Measurements from ENCODE around the gene SLC27A6. TPM values are rescaled to one million over a fixed set of nuclear protein-coding genes. Genes with fewer than 3 reads are reported as not detected.
"Not testable (repeated sequence)": the region's sequence is repeated elsewhere in the genome, so short reads cannot be mapped to it uniquely, and the experiment has no call there.

Gene SLC27A6
- total RNA-seq, 3 donors from 2014 or later: 0.48 to 12.6 (median 4.3) TPM

- no peak for TF ChIP-seq POLR2AphosphoS5 (IDR thresholded peaks at IDR 0.05)
- no peak for TF ChIP-seq CTCF (IDR thresholded peaks at IDR 0.05)
- TF ChIP-seq POLR2A (IDR thresholded peaks at IDR 0.05): no peak
- no peaks in the 10 kb centered on the region for H3K36me3 ChIP-seq
- no peaks in the 10 kb centered on the region for H3K27me3 ChIP-seq
- H3K27ac ChIP-seq: no peak overlapping the region
- H3K4me3 ChIP-seq: no peak overlapping the region
- intact Hi-C loops (cut with DNase I; ENCODE audit: low total_unique reads): no loop called here
- DNase-seq (ENCODE audit: low spot score in 2 of 2): no peak
- no peaks in the 10 kb centered on the region for H3K4me1 ChIP-seq
- peaks cover 0 to 9% of the 10 kb centered on the region in 2 donors for H3K9me3 ChIP-seq
These were observed 37.6 kb upstream of the SLC27A6 start for GRCh38 chr5:128927644-128928043.

GRCh38 chr5:128932232-128932631 is 33.1 kb upstream of the SLC27A6 start:
- H3K9me3 ChIP-seq; H3K4me3 ChIP-seq; H3K4me1 ChIP-seq; H3K27me3 ChIP-seq; H3K36me3 ChIP-seq; intact Hi-C loops (cut with DNase I; ENCODE audit: low total_unique reads); H3K27ac ChIP-seq; DNase-seq (ENCODE audit: low spot score in 2 of 2): not testable (repeated sequence)

- H3K36me3 ChIP-seq; intact Hi-C loops (cut with DNase I; ENCODE audit: low total_unique reads); DNase-seq (ENCODE audit: low spot score in 2 of 2): not testable (repeated sequence)
These were observed 22.2 kb upstream of the SLC27A6 start for GRCh38 chr5:128943100-128943499.

GRCh38 chr5:128949847-128950546 is 15.3 kb upstream of the SLC27A6 start:
- no peak overlapping the region for H3K4me3 ChIP-seq
- DNase-seq (ENCODE audit: low spot score in 2 of 2): no peak
- H3K9me3 ChIP-seq: no peaks in the 10 kb centered on the region
- TF ChIP-seq POLR2A (IDR thresholded peaks at IDR 0.05) (no peak), CTCF (IDR thresholded peaks at IDR 0.05) (no peak)
- H3K27me3 ChIP-seq: no peaks in the 10 kb centered on the region
- no peaks in the 10 kb centered on the region for H3K4me1 ChIP-seq
- H3K36me3 ChIP-seq: no peaks in the 10 kb centered on the region
- H3K27ac ChIP-seq: no peak overlapping the region
- intact Hi-C loops (cut with DNase I; ENCODE audit: low total_unique reads): no loop called here

More at GRCh38 chr5:128943100-128943499, 22.2 kb upstream of the SLC27A6 start:
- H3K4me3 ChIP-seq, H3K27me3 ChIP-seq, H3K9me3 ChIP-seq, H3K4me1 ChIP-seq, H3K27ac ChIP-seq: not testable (repeated sequence)

GRCh38 chr5:128951301-128951700 is 14.0 kb upstream of the SLC27A6 start:
- intact Hi-C loops (cut with DNase I; ENCODE audit: low total_unique reads): not testable (repeated sequence)

GRCh38 chr5:128956164-128956563 is 9.1 kb upstream of the SLC27A6 start:
- Histone ChIP-seq H3K9me3 (peaks cover 0 to 5% of the 10 kb centered on the region in 2 donors), H3K27me3 (no peaks in the 10 kb centered on the region), H3K27ac (no peak overlapping the region), H3K4me3 (no peak overlapping the region), H3K36me3 (no peaks in the 10 kb centered on the region), H3K4me1 (no peaks in the 10 kb centered on the region)
- DNase-seq (ENCODE audit: low spot score in 2 of 2): no peak
- TF ChIP-seq POLR2AphosphoS5 (IDR thresholded peaks at IDR 0.05) (no peak), POLR2A (IDR thresholded peaks at IDR 0.05) (no peak), CTCF (IDR thresholded peaks at IDR 0.05) (no peak)
- intact Hi-C loops (cut with DNase I; ENCODE audit: low total_unique reads): no loop called here

More at GRCh38 chr5:128951301-128951700, 14.0 kb upstream of the SLC27A6 start:
- not testable (repeated sequence) for H3K4me1 ChIP-seq; H3K27ac ChIP-seq; H3K9me3 ChIP-seq; DNase-seq (ENCODE audit: low spot score in 2 of 2); H3K27me3 ChIP-seq; H3K36me3 ChIP-seq; H3K4me3 ChIP-seq

- TF ChIP-seq POLR2A (IDR thresholded peaks at IDR 0.05): no peak
- DNase-seq (ENCODE audit: low spot score in 2 of 2): no peak
- intact Hi-C loops (cut with DNase I; ENCODE audit: low total_unique reads): no loop called here
- no peaks in the 10 kb centered on the region for H3K27me3 ChIP-seq
- no peaks in the 10 kb centered on the region for H3K4me1 ChIP-seq
- H3K27ac ChIP-seq: no peak overlapping the region
- H3K4me3 ChIP-seq: no peak overlapping the region
- H3K36me3 ChIP-seq: no peaks in the 10 kb centered on the region
- H3K9me3 ChIP-seq: peaks cover 0 to 5% of the 10 kb centered on the region in 2 donors
These were observed 3.1 kb upstream of the SLC27A6 start for GRCh38 chr5:128962211-128962610.

All from breast epithelium (tissue), 4 donors.